Measurements from ENCODE around the gene MARCHF10.

MARCHF10 gene

GRCh38 chr17:62732125-62732524 is 76.0 kb downstream of the MARCHF10 start:
- no peak for TF ChIP-seq CTCF (IDR thresholded peaks at IDR 0.05; ENCODE audit: poor library complexity, severe bottlenecking)
- peaks cover 21% of the 10 kb centered on the region for H3K4me1 ChIP-seq (ENCODE audit: insufficient read depth, poor library complexity, severe bottlenecking)
- DNase-seq (ENCODE audit: low spot score) = no peak
- no peaks in the 10 kb centered on the region for H3K36me3 ChIP-seq (ENCODE audit: low read depth)
- peak overlapping the region; percentile 13 for H3K27ac ChIP-seq (ENCODE audit: poor library complexity, severe bottlenecking)
- H3K9me3 ChIP-seq (ENCODE audit: severe bottlenecking) = no peaks in the 10 kb centered on the region
- no peaks in the 10 kb centered on the region for H3K27me3 ChIP-seq (ENCODE audit: insufficient read depth, poor library complexity, severe bottlenecking)
- no peak overlapping the region for H3K4me3 ChIP-seq (ENCODE audit: severe bottlenecking)
- ATAC-seq (ENCODE audit: low read depth) = peak; percentile 97

- H3K4me3 ChIP-seq (ENCODE audit: severe bottlenecking) = no peak overlapping the region
- ATAC-seq (ENCODE audit: low read depth) (no peak), DNase-seq (ENCODE audit: low spot score) (no peak)
- H3K27me3 ChIP-seq (ENCODE audit: insufficient read depth, poor library complexity, severe bottlenecking) = no peaks in the 10 kb centered on the region
- H3K9me3 ChIP-seq (ENCODE audit: severe bottlenecking) = no peaks in the 10 kb centered on the region
- H3K36me3 ChIP-seq (ENCODE audit: low read depth) = no peaks in the 10 kb centered on the region
- no peak for TF ChIP-seq CTCF (IDR thresholded peaks at IDR 0.05; ENCODE audit: poor library complexity, severe bottlenecking)
- H3K4me1 ChIP-seq (ENCODE audit: insufficient read depth, poor library complexity, severe bottlenecking) = peaks cover 32% of the 10 kb centered on the region
- no peak overlapping the region for H3K27ac ChIP-seq (ENCODE audit: poor library complexity, severe bottlenecking)
Observed at GRCh38 chr17:62727916-62728672, 80.0 kb downstream of the MARCHF10 start.

DNA sequence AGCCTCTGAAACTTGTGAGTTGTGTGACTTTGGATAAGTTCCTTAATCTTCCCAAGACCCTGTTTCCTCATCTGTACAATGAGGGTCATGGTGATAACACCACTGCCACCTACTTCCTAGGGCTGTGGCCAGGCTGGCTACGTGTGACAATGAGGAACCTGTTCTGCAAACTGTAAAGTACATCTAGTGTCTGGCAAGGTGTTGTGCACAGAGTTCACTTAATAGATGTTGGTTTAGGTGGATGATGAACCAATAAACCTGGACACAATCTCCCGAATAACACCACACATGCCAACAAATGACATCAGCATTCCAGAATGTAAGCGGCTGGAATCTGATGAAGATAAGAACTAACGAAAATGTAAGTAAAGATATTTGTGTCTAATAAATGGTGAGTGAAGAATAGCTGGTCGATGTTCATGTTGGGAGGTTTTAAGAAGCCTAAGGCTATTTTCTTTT is 82.3 kb downstream of the MARCHF10 start:
- ATAC-seq (ENCODE audit: low read depth) = peak; percentile 60; the same call in 2 of the 3 replicates
- H3K4me1 ChIP-seq (ENCODE audit: insufficient read depth, poor library complexity, severe bottlenecking) = peaks cover 20% of the 10 kb centered on the region
- no peaks in the 10 kb centered on the region for H3K27me3 ChIP-seq (ENCODE audit: insufficient read depth, poor library complexity, severe bottlenecking)
- DNase-seq (ENCODE audit: low spot score) = no peak
- no peak overlapping the region for H3K4me3 ChIP-seq (ENCODE audit: severe bottlenecking)
- TF ChIP-seq CTCF (IDR thresholded peaks at IDR 0.05; ENCODE audit: poor library complexity, severe bottlenecking) = no peak
- H3K9me3 ChIP-seq (ENCODE audit: severe bottlenecking) = no peaks in the 10 kb centered on the region
- no peaks in the 10 kb centered on the region for H3K36me3 ChIP-seq (ENCODE audit: low read depth)
- H3K27ac ChIP-seq (ENCODE audit: poor library complexity, severe bottlenecking) = peak overlapping the region; percentile 38

DNA sequence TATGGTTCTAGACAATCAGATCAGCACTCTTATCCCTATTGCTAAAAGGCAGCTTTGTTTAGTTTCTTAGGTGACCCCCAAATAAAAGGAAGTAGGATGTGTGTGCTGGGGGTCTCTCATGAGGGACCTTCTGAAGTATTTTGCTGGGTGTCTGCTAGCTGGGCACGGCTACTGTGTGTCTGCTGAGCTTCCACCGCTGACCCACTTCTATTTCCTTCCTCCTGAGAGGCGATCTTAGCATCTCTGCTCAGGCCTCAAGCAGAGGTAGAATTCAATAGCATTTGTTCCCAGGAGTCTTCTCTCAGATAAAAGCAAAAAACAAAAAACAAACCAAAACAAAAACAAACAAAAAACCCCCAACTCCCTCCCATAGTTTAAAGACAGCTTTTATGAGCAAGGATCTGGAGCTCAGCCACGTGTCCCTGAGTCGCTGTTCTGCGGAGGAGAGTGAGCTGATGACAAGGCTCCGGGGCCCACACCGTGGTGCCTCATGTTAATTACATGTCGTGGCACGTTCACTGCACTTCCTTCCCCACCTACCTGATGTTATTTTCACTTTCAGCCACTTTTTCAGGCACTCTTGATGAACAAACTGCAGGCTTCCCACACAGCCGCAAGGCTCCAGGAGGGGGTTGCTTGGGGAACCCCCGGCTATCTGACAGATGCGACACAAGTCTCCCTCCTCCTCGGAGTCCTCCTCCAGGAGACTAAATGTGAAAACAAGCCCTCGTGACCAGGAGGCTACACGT is 83.5 kb downstream of the MARCHF10 start:
- H3K36me3 ChIP-seq (ENCODE audit: low read depth) = no peaks in the 10 kb centered on the region
- peak; percentile 80 for ATAC-seq (ENCODE audit: low read depth)
- DNase-seq (ENCODE audit: low spot score) = no peak
- no peaks in the 10 kb centered on the region for H3K9me3 ChIP-seq (ENCODE audit: severe bottlenecking)
- peak overlapping the region; percentile 38 for H3K27ac ChIP-seq (ENCODE audit: poor library complexity, severe bottlenecking)
- no peaks in the 10 kb centered on the region for H3K27me3 ChIP-seq (ENCODE audit: insufficient read depth, poor library complexity, severe bottlenecking)
- peaks cover 20% of the 10 kb centered on the region for H3K4me1 ChIP-seq (ENCODE audit: insufficient read depth, poor library complexity, severe bottlenecking)
- TF ChIP-seq CTCF (IDR thresholded peaks at IDR 0.05; ENCODE audit: poor library complexity, severe bottlenecking) = no peak
- no peak overlapping the region for H3K4me3 ChIP-seq (ENCODE audit: severe bottlenecking)

All from RWPE2 (cell line).